ENCODE results near the gene MAP3K5.

DNA sequence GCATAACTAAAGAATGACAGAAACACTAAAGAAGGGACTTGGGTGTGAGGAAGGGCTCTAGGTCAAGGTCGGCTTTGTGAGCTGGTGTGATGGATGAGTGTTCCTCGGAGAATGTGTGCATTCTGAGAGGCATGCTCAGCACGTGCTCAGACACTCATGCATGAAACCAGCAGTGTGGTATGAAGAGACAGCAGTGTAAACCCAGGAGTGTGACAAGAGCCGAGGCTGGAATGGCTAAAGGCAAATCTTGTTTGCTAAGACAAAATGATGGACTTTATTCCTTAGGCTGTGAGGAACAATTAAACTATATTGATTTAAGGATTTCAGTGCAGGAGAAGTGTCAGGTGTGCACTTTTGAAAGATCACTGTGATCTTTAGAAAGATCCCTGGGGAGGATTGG lies 134.6 kb downstream of the MAP3K5 start:
- TF ChIP-seq, protein P1, sequence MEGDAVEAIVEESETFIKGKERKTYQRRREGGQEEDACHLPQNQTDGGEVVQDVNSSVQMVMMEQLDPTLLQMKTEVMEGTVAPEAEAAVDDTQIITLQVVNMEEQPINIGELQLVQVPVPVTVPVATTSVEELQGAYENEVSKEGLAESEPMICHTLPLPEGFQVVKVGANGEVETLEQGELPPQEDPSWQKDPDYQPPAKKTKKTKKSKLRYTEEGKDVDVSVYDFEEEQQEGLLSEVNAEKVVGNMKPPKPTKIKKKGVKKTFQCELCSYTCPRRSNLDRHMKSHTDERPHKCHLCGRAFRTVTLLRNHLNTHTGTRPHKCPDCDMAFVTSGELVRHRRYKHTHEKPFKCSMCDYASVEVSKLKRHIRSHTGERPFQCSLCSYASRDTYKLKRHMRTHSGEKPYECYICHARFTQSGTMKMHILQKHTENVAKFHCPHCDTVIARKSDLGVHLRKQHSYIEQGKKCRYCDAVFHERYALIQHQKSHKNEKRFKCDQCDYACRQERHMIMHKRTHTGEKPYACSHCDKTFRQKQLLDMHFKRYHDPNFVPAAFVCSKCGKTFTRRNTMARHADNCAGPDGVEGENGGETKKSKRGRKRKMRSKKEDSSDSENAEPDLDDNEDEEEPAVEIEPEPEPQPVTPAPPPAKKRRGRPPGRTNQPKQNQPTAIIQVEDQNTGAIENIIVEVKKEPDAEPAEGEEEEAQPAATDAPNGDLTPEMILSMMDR (IDR thresholded peaks at IDR 0.05; ENCODE audit: insufficient read depth, low read length, poor library complexity, severe bottlenecking), result no peak
- TF ChIP-seq EZH2phosphoT487 (conservative IDR thresholded peaks at IDR 0.05; ENCODE audit: low read length), result no peak
